NT2/D1 (cell line): ENCODE measurements around the gene ABO.
"Not testable (repeated sequence)": the region's sequence is repeated elsewhere in the genome, so short reads cannot be mapped to it uniquely, and the experiment has no call there.

Experiments
- DNase-seq: peaks from one replicate; pipeline ENCODE4 v3.0.0-alpha.2; 2011; ENCODE audit warnings: low read depth, low spot score
- H3K27me3 ChIP-seq: 2 replicates; pipeline ENCODE4 v1.6.0; 2011; ENCODE audit warnings: mild to moderate bottlenecking; ENCODE audit not compliant: insufficient read length, insufficient read depth
- H3K36me3 ChIP-seq: 2 replicates; pipeline ENCODE4 v1.6.1; 2011; ENCODE audit warnings: mild to moderate bottlenecking, low read length, mixed read lengths; ENCODE audit not compliant: insufficient read depth, insufficient read length
- H3K4me1 ChIP-seq: 2 replicates; pipeline ENCODE4 v1.5.1; 2011; ENCODE audit not compliant: insufficient read depth, insufficient read length
- H3K4me3 ChIP-seq: 2 replicates; pipeline ENCODE4 v1.5.1; 2011; ENCODE audit warnings: low read depth; ENCODE audit not compliant: insufficient read length
- H3K9ac ChIP-seq: 2 replicates; pipeline ENCODE4 v1.6.0; 2011; ENCODE audit warnings: low read depth; ENCODE audit not compliant: insufficient read length
- H3K9me3 ChIP-seq: 2 replicates; pipeline ENCODE4 v1.5.1; 2011; ENCODE audit warnings: mild to moderate bottlenecking, low read length; ENCODE audit not compliant: insufficient read depth
- SUZ12 ChIP-seq: IDR thresholded peaks from 2 replicates; pipeline ENCODE4 v1.6.1; 2011; ENCODE audit not compliant: insufficient read length, insufficient read depth; ENCODE audit errors: extremely low read depth
- YY1 ChIP-seq: IDR thresholded peaks from 2 replicates; pipeline ENCODE4 v1.6.1; 2011; ENCODE audit not compliant: insufficient read length, insufficient read depth
- ZNF274 ChIP-seq: IDR thresholded peaks from 2 replicates; pipeline ENCODE4 v1.6.1; 2011; ENCODE audit warnings: mild to moderate bottlenecking, low read depth, low read length

ABO gene

DNA sequence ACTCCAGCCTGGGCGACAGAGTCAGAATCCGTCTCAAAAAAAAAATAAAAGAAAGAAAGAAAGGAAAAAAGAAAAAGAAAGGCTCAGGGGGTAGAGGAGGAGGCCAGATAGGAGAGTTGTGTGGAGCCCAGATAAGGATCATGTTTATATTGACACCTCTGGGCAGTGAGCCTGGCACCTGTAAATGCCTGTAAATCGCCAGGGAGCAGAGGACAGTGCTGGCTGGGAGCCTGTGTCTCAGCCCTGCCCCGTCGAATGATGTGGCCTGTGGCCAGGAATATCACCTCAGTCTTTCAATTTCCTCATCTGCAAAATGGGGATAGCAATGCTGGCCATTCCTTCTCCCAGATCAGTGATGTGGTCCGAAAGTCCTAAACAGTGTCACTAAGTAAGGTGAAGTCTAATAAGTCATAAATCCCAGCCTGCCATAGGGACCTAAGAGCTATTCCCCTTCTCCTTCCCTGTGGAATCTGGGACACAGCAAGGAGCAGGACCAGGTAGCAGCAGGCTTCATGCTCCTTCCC, 10.3 kb upstream of the ABO start:
- Histone ChIP-seq H3K4me1 (no peaks in the 10 kb centered on the region), H3K36me3 (no peaks in the 10 kb centered on the region), H3K9me3 (peaks cover 27% of the 10 kb centered on the region), H3K27me3 (no peaks in the 10 kb centered on the region), H3K9ac (no peak overlapping the region), H3K4me3 (no peak overlapping the region)
- TF ChIP-seq ZNF274 (no peak), SUZ12 (no peak), YY1 (no peak)
- DNase-seq: no peak

GRCh38 chr9:133284362-133284761, 9.4 kb upstream of the ABO start:
- TF ChIP-seq ZNF274: no peak
- no peak for TF ChIP-seq SUZ12
- no peak for TF ChIP-seq YY1
- no peaks in the 10 kb centered on the region for H3K36me3 ChIP-seq
- H3K4me3 ChIP-seq: no peak overlapping the region
- DNase-seq: no peak
- H3K27me3 ChIP-seq: no peaks in the 10 kb centered on the region
- H3K4me1 ChIP-seq: no peaks in the 10 kb centered on the region
- H3K9me3 ChIP-seq: peaks cover 21% of the 10 kb centered on the region
- H3K9ac ChIP-seq: no peak overlapping the region

DNA sequence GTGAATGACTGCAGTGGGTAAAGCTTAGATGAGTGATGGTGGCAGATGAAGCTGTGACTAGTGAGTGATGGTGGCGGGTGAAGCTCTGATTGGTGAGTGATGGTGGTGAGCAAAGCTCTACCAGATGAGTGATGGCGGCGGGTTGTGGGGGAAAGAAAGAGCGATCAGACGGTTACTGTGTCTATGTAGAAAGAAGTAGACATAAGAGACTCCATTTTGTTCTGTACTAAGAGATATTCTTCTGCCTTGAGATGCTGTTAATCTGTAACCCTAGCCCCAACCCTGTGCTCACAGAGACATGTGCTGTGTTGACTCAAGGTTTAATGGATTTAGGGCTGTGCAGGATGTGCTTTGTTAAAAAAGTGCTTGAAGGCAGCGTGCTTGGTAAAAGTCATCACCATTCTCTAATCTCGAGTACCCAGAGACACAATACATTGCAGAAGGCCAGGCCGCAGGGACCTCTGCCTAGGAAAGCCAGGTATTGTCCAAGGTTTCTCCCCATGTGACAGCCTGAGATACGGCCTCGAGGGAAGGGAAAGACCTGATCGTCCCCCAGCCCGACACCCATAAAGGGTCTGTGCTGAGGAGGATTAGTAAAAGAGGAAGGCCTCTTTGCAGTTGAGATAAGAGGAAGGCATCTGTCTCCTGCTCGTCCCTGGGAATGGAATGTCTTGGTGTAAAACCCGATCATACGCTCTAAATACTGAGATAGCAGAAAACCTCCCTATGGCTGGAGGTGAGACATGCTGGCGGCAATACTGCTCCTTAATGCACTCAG, 8.4 kb upstream of the ABO start:
- H3K9ac ChIP-seq, H3K4me1 ChIP-seq, H3K4me3 ChIP-seq, DNase-seq, H3K27me3 ChIP-seq, H3K36me3 ChIP-seq: not testable (repeated sequence)
- H3K9me3 ChIP-seq: peaks cover 15% of the 10 kb centered on the region

GRCh38 chr9:133282464-133283238, 7.7 kb upstream of the ABO start:
- no peak overlapping the region for H3K9ac ChIP-seq
- H3K4me1 ChIP-seq: no peaks in the 10 kb centered on the region
- no peaks in the 10 kb centered on the region for H3K36me3 ChIP-seq
- TF ChIP-seq ZNF274: no peak
- TF ChIP-seq SUZ12: no peak
- H3K27me3 ChIP-seq: peaks cover 8% of the 10 kb centered on the region
- peaks cover 15% of the 10 kb centered on the region; the same call in 1 of the 2 replicates for H3K9me3 ChIP-seq
- no peak for DNase-seq
- no peak overlapping the region for H3K4me3 ChIP-seq

DNA sequence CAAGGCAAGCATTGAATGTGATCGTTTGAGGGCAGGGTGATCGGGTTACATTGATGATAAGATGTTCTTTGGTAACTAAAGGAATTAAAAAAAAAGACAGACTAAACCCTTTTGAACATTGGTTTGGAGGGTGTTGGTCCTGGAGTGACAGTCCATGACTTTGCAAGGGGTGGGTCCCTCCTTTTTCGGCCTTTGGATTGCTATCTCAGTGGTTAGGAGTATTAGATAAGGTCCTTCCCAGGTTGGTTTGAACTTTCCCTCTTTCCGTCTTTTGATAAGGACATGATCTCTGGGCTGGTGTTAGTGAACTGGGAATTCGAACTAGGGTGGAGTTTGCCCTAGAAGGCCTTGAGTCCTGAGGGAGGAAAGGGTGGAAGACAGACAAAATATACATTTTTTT, 5.4 kb upstream of the ABO start:
- Histone ChIP-seq H3K27me3 (peaks cover 31% of the 10 kb centered on the region), H3K4me1 (no peaks in the 10 kb centered on the region), H3K9me3 (peaks cover 19% of the 10 kb centered on the region; the same call in 1 of the 2 replicates), H3K9ac (no peak overlapping the region), H3K4me3 (no peak overlapping the region), H3K36me3 (no peaks in the 10 kb centered on the region)
- DNase-seq: no peak
- TF ChIP-seq ZNF274 (no peak), YY1 (no peak), SUZ12 (no peak)

DNA sequence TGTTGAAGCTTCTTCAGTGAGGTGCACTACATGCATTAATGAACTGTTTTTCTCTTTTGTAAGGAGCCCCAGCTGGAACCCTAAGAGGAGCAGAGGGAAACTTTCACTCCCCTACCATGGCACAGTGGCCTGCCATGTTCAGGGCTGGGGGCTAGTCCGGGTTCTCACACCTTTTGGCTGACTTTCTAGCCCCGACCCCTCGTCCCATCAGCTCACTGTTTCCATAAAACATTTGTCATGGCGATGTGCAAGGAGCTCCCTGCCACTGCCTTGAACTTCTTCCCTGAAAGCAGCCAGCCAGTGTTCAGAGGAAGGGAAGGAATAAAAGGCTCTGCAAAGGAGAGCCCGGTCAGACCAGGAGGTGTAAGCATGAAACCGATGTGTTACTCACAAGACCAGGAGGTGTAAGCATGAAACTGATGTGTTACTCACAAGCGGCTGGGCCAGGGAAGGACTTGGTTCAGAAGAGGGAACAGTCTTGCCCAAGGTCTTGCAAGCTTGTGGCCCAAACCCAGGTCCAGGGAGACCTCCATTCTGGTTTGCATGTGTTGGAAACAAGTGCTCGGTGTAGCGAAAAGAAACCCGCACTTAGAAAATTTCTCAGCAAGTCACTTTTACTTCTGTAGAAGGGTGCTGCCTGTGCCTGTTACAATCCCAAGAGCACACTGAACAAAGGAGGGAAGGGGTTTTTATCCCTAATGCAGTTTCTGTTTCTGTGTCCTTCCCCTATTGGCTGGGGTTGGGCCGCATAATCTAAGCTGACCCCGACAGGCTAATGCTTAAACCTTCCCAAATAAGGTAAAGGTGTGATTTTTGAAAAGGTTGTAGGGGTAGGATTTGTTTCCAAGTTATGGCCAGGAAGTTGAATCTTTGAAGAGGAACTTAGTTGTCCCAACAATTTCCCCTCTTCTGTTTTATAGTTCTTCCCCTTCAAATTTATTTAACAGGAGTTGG, 3.4 kb upstream of the ABO start:
- no peak for TF ChIP-seq ZNF274
- no peak for TF ChIP-seq YY1
- TF ChIP-seq SUZ12: no peak
- no peak overlapping the region for H3K4me3 ChIP-seq
- H3K9me3 ChIP-seq: peaks cover 19% of the 10 kb centered on the region; the same call in 1 of the 2 replicates
- peaks cover 50% of the 10 kb centered on the region for H3K27me3 ChIP-seq
- H3K9ac ChIP-seq: no peak overlapping the region
- no peak for DNase-seq
- H3K4me1 ChIP-seq: no peaks in the 10 kb centered on the region
- H3K36me3 ChIP-seq: no peaks in the 10 kb centered on the region

DNA sequence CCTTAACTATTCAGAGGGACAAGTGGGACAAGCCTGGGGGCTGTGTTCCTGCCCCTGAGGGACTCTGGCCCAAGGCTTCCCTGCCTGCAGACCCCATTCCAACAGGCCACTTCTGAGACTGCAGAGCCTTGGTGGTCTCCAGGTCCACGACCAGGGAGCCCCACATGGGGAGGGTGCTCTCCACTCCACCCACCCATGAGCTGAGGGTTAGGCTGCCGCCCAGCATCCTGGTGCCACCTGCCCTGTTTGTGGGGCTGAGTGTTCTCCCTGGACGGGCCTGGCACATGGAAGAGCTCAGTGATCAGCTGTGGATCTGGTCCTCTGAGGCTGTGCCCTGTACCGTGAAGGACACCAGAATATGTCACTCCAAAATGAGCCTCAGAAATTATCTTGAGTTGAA, 2.5 kb upstream of the ABO start:
- Histone ChIP-seq H3K27me3 (peaks cover 58% of the 10 kb centered on the region), H3K9ac (no peak overlapping the region)
- TF ChIP-seq SUZ12 (no peak), YY1 (no peak)

More for the DNA sequence above, 2.5 kb upstream of the ABO start:
- H3K9me3 ChIP-seq: peaks cover 19% of the 10 kb centered on the region; the same call in 1 of the 2 replicates
- DNase-seq: no peak
- no peaks in the 10 kb centered on the region for H3K36me3 ChIP-seq
- H3K4me1 ChIP-seq: no peaks in the 10 kb centered on the region
- no peak overlapping the region for H3K4me3 ChIP-seq
